ENCODE measurements around the gene ANKRD11. TPM values are rescaled to one million over a fixed set of nuclear protein-coding genes. Genes with fewer than 3 reads are reported as not detected.
A peak's percentile ranks its signal among the peaks of the same experiment; 100 is the strongest.

The ANKRD11 gene
- polyA plus RNA-seq, 6 donors from 2014 or later = 0.78 to 24.8 (median 10.1) TPM

DNA sequence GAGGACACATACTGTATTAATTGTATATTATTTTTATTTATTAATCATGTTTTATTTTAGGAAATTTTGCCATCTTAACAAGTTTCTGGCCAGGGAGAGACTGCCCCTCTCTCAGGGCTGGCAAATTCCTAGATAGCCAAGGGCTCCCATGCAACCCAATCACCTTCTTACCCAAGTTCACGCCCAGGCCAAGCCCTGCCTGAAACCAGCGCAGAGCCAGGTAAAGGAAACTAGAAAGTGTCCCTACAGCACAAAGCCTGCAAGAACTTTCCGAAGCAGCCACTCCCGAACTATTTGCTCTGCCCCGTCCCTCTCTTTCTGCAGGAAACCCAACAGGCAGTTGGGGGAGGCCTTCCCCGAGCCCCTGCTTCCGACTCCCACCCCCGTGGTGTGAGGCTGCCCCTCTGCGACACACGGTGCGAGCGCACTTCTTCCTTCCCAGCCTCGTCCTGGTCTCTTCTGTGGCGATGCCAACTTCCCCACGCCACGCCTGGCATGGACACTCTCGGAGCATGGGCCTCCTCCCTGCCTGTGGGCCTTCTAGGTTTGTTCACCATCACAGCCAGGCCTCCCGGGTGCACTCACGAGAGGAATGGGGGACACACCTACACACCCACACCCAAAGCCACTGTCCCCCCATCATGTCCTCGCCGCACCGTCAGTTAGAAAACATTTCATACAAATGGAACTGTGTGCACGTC is 172.5 kb downstream of the ANKRD11 start:
- peak overlapping the region in 5 of 6 donors; percentile 29 to 91 (median 84) for H3K27ac Mint-ChIP-seq
- peaks cover 72 to 91% (median 91%) of the 10 kb centered on the region in 3 donors for H3K4me1 Mint-ChIP-seq
- no peaks in the 10 kb centered on the region for H3K9me3 Mint-ChIP-seq
- H3K4me3 Mint-ChIP-seq = peak overlapping the region in 5 of 8 donors; percentile 29 to 81 (median 61)
- no peaks in the 10 kb centered on the region for H3K27me3 Mint-ChIP-seq
- DNase-seq (no peak), ATAC-seq (ENCODE audit: low read depth in 2 of 2) (no peak)
- no peaks in the 10 kb centered on the region for H3K36me3 Mint-ChIP-seq

DNA sequence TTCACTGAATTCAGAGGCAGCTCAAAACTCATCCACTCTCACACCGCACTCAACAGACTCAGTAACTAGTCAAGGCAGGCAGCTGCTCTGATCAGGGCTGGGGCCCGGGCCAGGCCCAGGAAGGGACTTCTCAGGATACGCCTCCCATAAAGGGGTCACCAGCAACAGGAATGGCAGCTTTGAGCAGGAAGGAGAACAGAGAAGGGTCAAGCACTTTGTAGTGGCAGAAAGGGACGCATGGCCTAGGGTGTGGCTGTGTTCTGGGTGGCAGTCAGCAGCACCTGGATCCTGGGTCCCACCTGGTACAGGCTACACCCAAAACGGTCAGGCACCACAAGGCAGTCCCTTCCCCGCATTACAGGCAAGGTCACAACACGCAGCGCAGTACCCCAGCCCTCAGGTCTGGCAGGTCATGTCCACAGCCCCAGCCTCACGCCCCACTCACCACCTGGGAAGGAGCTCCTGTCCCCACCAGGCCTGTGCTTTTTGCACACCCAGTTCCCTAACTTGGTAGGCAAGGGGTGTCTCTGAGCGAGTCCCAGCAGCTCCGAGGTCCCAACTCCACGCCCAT is 173.2 kb downstream of the ANKRD11 start:
- Mint-ChIP-seq H3K27me3 (no peaks in the 10 kb centered on the region), H3K27ac (peak overlapping the region in 5 of 6 donors; percentile 15 to 93 (median 84)), H3K36me3 (no peaks in the 10 kb centered on the region), H3K4me3 (peak overlapping the region in 6 of 8 donors; percentile 3 to 82 (median 58)), H3K4me1 (peaks cover 66 to 88% (median 86%) of the 10 kb centered on the region in 3 donors), H3K9me3 (no peaks in the 10 kb centered on the region)
- DNase-seq (no peak), ATAC-seq (ENCODE audit: low read depth in 2 of 2) (no peak)

DNA sequence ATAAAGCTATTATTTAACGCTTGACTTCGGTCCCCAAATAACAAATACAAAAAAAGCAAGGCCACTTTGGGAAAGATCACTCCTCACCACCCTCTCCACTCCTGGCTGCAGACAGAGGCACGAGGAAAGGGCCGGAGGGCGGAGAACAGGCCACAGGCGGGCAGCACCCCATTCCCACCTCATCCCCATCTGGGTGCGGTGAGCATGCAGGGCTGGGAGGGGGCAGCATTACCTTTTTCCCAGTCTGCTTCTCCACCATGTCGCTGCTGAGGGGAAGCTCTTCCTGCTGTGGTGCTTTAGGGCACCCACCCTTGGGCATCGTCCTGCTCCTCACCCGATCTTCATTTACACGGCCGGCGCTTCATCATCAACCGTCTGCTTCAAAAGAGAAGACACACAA is 173.7 kb downstream of the ANKRD11 start:
- Mint-ChIP-seq H3K4me3 (peak overlapping the region in 6 of 8 donors; percentile 72 to 91 (median 80)), H3K27ac (peak overlapping the region in 4 of 6 donors; percentile 84 to 93 (median 90)), H3K4me1 (peaks cover 61 to 83% (median 82%) of the 10 kb centered on the region in 3 donors), H3K9me3 (no peaks in the 10 kb centered on the region), H3K27me3 (no peaks in the 10 kb centered on the region), H3K36me3 (no peaks in the 10 kb centered on the region)
- ATAC-seq (ENCODE audit: low read depth in 2 of 2) (no peak), DNase-seq (no peak)

DNA sequence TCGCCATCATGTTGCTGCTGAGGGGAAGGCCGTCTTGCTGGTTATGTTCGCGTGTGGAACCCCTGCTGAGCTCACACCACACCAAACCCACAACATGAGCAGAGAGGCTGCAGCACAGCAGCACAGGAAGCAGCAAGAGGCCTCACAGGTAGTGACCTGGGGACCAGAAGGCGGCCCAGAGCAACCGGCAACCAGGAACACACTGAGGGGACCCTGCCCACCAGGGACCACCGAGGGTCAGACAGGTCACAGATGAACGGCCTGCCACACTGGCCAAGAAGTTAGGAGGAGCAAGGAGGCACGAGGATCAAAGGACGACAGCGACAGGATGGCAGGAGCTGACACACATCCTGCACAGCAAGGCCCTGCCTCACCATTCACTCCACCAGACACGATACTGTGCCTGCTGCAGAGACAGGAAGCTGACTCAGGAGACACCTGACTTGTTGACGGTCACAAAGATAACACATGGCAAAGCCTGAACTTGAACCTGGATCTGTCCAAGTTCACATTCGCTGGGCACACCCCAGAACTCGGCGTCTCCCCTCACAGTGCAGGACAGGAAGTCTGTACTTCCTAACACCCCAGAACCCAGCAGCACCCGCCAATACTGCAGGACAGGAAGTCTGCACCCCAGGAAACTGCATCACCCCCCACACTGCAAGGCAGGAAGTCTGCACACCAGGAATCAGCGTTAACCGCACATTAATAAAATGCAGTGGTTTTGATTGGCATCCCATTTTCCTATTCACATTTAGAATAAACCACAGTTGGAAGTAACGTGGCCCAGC is 174.4 kb downstream of the ANKRD11 start:
- Mint-ChIP-seq H3K4me3 (peak overlapping the region; percentile 49 to 91 (median 78)), H3K27me3 (no peaks in the 10 kb centered on the region), H3K27ac (peak overlapping the region; percentile 54 to 93 (median 88)), H3K9me3 (no peaks in the 10 kb centered on the region), H3K4me1 (peaks cover 59 to 85% (median 81%) of the 10 kb centered on the region in 3 donors), H3K36me3 (no peaks in the 10 kb centered on the region)
- ATAC-seq (ENCODE audit: low read depth in 2 of 2) (peak; percentile 81 to 83), DNase-seq (peak; percentile 45)

DNA sequence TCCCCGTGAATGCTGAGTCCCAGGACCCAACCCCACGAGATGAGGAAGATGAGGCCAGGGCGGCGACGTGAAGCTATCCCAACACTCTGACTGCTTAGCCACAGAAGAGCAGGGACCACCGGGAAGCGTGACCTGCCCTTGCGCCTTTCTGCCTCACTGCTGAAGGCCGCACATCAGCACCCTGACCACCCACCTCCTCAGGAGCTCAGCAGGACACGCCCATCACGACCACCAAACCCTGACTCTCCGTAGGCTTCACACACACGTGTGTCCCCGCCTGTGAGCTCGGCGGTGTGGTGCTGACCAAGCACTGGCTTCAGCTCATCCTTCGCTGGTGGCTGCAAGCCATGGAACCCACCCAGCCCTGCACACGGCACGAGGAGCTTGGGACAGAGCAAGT is 175.1 kb downstream of the ANKRD11 start:
- ATAC-seq (ENCODE audit: low read depth in 2 of 2) = no peak
- H3K27me3 Mint-ChIP-seq = no peaks in the 10 kb centered on the region
- no peak for DNase-seq
- peak overlapping the region in 2 of 6 donors; percentile 73 to 84 for H3K27ac Mint-ChIP-seq
- H3K4me1 Mint-ChIP-seq = peaks cover 57 to 82% (median 80%) of the 10 kb centered on the region in 3 donors
- no peaks in the 10 kb centered on the region for H3K9me3 Mint-ChIP-seq
- peak overlapping the region in 5 of 8 donors; percentile 75 to 91 (median 78) for H3K4me3 Mint-ChIP-seq
- no peaks in the 10 kb centered on the region for H3K36me3 Mint-ChIP-seq

DNA sequence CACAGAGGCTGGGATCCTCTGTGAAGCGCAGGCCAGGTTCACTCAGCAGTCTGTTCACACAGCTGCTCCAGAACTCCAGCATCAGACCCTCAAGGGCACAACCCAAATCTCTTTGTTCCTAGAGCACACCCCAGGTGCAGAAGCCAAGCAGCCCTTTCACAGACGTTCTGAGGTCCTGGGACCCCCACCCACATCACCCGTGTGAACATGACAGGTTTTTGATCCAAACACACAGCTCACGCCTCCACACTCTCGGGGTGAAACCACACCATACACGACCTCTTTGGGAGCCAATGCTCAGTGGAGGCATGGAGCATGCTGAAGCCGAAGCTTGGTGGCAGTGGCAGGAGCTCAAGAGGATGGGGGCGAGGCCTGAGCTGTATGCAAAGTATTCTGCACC is 175.5 kb downstream of the ANKRD11 start:
- H3K4me3 Mint-ChIP-seq = peak overlapping the region in 5 of 8 donors; percentile 6 to 89 (median 42)
- peaks cover 58 to 82% (median 80%) of the 10 kb centered on the region in 3 donors for H3K4me1 Mint-ChIP-seq
- ATAC-seq (ENCODE audit: low read depth in 2 of 2) (no peak), DNase-seq (no peak)
- H3K27ac Mint-ChIP-seq = peak overlapping the region in 2 of 6 donors; percentile 55 to 88
- H3K9me3 Mint-ChIP-seq = no peaks in the 10 kb centered on the region
- no peaks in the 10 kb centered on the region for H3K36me3 Mint-ChIP-seq
- no peaks in the 10 kb centered on the region for H3K27me3 Mint-ChIP-seq

DNA sequence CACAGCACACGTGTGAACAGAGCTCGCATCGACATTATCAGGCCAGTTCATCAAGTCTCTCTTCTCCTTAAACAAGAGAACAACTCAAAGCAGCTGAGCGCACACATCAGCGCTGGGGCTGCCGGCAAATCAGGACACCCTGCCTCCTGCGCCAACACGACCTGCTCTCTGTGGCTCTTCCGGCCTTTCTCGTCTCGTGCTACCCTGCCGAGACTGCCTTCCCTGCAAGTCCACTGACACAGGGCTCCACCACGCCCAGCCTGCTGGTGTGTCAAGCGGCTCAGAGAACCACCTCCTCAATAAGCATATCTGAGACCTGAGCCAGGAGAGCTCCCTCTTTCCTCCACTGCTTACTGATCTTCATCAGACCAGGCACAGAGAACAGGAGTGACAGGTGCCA is 176.0 kb downstream of the ANKRD11 start:
- no peaks in the 10 kb centered on the region for H3K9me3 Mint-ChIP-seq
- H3K4me3 Mint-ChIP-seq = peak overlapping the region in 3 of 8 donors; percentile 6 to 65 (median 16)
- H3K27me3 Mint-ChIP-seq = no peaks in the 10 kb centered on the region
- H3K36me3 Mint-ChIP-seq = no peaks in the 10 kb centered on the region
- peaks cover 56 to 80% (median 80%) of the 10 kb centered on the region in 3 donors for H3K4me1 Mint-ChIP-seq
- DNase-seq (no peak), ATAC-seq (ENCODE audit: low read depth in 2 of 2) (no peak)
- peak overlapping the region in 3 of 6 donors; percentile 55 to 90 (median 88) for H3K27ac Mint-ChIP-seq

DNA sequence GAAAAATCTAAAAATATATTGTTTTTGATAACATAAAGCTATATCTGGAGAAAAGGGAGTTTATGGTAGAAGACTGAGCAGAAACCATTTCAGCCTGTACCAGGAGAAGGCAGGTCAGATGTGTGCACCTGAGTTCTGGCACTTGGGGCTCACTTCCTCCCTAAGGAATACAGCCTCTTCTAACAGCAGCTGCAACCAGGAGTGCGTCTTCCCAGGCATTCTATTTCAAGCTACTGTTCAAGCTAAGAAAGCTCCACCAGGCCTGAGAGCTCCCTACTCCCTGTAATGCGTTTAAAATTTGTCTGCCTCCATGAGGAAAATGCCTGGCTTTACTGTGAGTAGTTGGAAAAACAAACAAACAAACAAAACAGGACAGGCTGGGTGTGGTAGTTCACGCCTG is 176.8 kb downstream of the ANKRD11 start:
- H3K27ac Mint-ChIP-seq = peak overlapping the region in 4 of 6 donors; percentile 32 to 79 (median 48)
- H3K36me3 Mint-ChIP-seq = no peaks in the 10 kb centered on the region
- no peak for DNase-seq
- H3K4me1 Mint-ChIP-seq = peaks cover 55 to 79% (median 79%) of the 10 kb centered on the region in 3 donors
- no peak for ATAC-seq (ENCODE audit: low read depth in 2 of 2)
- no peaks in the 10 kb centered on the region for H3K9me3 Mint-ChIP-seq
- no peak overlapping the region for H3K4me3 Mint-ChIP-seq
- H3K27me3 Mint-ChIP-seq = no peaks in the 10 kb centered on the region

DNA sequence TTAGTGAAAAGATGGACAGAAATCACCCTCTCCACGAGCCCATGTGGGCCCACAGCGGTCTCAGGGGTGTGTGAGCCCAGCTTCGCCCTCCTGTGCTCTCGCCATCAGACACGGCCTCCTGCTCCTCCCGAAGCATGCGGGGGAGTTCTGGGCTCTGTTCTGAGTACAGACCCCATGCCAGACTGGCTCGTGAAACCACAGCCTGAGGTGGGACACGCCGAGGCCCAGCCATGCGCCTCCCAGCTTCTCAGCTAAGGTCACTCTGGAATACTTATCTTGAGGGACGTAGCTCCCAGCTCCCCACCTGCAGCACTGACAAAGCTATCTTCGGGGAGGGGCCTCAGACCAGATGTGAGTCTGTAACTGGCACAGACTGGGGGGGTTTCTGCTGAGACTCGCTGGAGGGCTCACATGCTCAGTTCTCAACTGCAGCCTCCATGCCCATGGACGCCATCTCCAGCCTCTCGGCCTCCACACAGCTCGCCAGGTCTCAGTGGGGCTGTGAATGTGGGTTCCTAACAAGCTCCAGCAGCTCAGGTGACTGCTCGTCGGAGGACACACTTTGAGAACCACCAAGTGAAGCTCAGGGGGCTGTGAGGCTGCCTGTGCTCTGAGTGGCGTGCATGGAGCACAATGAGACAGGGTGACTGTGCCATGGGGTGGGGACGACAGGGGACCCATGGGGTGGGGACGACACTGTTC is 177.6 kb downstream of the ANKRD11 start:
- no peaks in the 10 kb centered on the region for H3K27me3 Mint-ChIP-seq
- peak overlapping the region in 1 of 6 donors; percentile 20 for H3K27ac Mint-ChIP-seq
- no peak overlapping the region for H3K4me3 Mint-ChIP-seq
- ATAC-seq (ENCODE audit: low read depth in 2 of 2) (no peak), DNase-seq (no peak)
- no peaks in the 10 kb centered on the region for H3K9me3 Mint-ChIP-seq
- no peaks in the 10 kb centered on the region for H3K36me3 Mint-ChIP-seq
- peaks cover 55 to 79% (median 77%) of the 10 kb centered on the region in 3 donors for H3K4me1 Mint-ChIP-seq

DNA sequence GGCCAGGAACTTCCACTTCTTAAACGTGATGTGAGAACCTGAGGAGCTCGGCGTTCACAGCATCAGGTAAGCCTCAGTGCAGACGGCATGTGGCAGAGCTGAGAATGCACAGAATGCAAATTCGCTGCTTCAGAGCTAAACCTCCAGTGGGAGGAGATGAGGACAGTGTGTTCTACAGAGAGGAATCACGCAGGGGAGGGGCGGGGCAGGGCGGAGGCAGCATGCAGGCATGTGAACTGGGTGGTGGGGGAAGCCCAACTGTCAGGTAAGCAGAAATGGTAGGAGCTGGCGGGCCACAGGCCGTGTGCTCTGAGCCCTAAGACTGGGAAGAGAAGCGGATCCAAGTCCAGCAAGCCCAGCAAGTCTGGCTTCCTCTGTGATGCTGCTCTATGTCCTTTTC is 178.2 kb downstream of the ANKRD11 start:
- H3K9me3 Mint-ChIP-seq = no peaks in the 10 kb centered on the region
- H3K27me3 Mint-ChIP-seq = no peaks in the 10 kb centered on the region
- no peaks in the 10 kb centered on the region for H3K36me3 Mint-ChIP-seq
- DNase-seq = no peak
- H3K4me1 Mint-ChIP-seq = peaks cover 56 to 79% (median 74%) of the 10 kb centered on the region in 3 donors
- ATAC-seq (ENCODE audit: low read depth in 2 of 2) = no peak
- peak overlapping the region in 1 of 6 donors; percentile 24 for H3K27ac Mint-ChIP-seq
- H3K4me3 Mint-ChIP-seq = no peak overlapping the region

DNA sequence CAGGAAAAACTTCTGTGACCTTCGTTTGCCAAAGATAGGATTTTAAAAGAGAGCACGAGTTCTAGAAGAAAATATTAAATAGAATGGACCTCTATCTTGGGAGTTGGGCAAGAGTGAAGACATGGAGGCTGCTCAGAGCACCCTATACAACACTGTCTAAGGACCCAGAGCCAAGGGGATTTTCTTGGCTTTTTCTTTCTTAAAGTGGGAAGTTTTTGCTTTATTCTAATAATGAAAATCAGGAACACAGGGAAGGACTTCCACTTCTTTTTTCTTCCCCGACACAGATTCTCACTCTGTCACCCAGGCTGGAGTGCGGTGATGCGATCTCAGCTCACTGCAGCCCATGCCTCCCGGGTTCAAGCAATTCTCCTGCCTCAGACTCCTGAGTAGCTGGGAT is 178.7 kb downstream of the ANKRD11 start:
- DNase-seq (no peak), ATAC-seq (ENCODE audit: low read depth in 2 of 2) (no peak)
- no peak overlapping the region for H3K4me3 Mint-ChIP-seq
- no peaks in the 10 kb centered on the region for H3K27me3 Mint-ChIP-seq
- H3K36me3 Mint-ChIP-seq = no peaks in the 10 kb centered on the region
- no peaks in the 10 kb centered on the region for H3K9me3 Mint-ChIP-seq
- peak overlapping the region in 1 of 6 donors; percentile 81 for H3K27ac Mint-ChIP-seq
- H3K4me1 Mint-ChIP-seq = peaks cover 56 to 76% (median 71%) of the 10 kb centered on the region in 3 donors

DNA sequence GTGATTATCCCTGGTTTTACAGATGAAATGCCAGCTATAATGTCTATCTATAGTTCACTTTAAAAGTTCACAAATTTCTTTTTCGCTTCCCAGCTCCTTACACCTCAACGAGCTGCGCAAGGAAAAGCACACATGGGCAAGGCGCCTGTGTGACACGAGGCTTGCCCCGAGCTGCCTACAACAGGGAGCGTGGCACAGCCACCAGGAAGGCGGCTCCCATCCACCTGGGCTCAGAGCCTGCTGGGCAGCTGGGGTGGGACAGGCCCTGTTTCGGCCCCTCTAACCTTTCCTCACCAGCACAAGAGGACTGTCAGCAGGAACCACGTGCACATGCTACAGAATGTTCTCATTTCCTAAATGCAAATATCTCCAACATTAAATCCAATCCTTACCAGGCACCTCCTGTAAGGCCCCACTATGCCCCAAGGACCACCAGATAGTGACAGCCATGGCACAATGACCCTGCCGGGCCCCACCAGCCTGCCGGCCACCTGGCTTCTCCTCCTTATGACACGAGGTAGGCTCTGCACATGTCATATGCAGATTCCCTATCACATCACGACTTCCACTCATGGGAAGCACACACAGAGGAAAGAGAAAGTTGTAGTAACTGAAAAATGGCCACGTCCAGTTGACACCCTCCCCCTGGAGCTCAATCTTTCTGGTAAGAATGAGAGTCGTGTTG is 180.8 kb downstream of the ANKRD11 start:
- no peak for ATAC-seq (ENCODE audit: low read depth in 2 of 2)
- Mint-ChIP-seq H3K36me3 (peaks cover 0 to under 1% of the 10 kb centered on the region in 2 donors), H3K27ac (peak overlapping the region in 2 of 6 donors; percentile 28 to 34), H3K4me1 (peaks cover 42 to 57% (median 50%) of the 10 kb centered on the region in 3 donors), H3K4me3 (peak overlapping the region in 1 of 8 donors; percentile 6), H3K9me3 (no peaks in the 10 kb centered on the region), H3K27me3 (no peaks in the 10 kb centered on the region)
- no peak for DNase-seq
